IPS DF 19.7 (cell line): Measurements from ENCODE around the gene KCNK3.

Experiments used
- DNase-seq: peaks from one replicate; pipeline ENCODE4 v3.0.0-alpha.2; 2013; ENCODE audit warnings: low read depth, low spot score

The KCNK3 gene

DNA sequence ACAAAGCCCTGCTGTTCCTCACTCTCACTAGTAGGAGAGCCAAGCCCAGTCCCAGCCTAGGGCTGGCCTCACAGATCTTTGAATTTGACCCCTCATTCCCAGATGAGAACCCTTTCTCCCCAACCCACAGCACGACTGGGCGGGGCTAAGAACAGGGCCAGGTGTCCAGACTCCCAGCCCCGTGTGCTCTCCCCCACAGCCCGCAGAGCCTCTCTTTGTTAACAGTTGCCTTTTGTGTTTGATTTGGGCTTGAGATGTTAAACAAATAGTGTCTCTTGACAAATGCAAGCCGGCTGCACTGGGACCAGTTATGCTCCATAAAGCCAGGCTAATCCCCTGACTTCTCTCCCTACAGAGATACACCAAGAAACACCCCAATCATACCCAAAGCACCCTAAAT lies 4.7 kb upstream of the KCNK3 start:
- DNase-seq: no peak

DNA sequence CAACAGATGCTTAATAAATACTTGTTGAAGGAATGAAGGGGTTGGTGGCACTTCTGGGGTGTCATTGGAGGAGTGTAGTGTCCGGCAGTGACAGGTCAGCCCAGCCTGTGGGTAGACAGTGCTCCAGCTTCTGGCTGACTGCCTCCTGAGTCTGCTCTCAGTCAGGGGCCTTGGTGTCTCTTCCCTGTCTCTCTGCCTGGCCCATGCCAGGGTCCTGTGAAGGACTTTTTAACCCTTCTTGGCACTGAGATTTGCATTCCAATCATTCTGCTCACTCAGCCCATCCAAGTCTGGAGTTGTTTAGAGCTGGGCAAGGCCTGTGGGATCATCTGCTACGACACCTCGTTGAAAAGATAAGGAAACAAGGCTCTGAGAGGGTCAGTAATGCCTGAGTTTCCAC lies 1.4 kb upstream of the KCNK3 start:
- DNase-seq: no peak

DNA sequence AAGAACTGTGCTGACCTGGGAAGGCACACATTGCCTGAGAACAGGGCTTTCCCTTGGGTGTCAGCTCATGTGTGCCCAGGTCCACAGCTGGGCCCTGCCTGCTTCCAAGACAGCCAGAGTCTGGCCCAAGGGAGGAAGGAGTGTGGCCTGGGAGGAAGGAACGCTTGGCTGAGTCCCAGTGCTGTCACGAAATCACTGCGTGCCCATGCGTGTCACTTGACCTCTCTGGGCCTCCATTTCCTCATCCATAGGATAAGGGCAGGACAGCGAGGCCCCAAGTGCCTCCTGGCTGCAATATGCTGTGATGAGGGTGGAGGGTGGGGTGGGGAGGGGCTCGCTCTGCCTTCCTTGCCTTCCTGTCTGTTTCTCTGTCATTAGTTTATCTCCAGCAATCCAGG lies 642 bp upstream of the KCNK3 start:
- DNase-seq: no peak

DNA sequence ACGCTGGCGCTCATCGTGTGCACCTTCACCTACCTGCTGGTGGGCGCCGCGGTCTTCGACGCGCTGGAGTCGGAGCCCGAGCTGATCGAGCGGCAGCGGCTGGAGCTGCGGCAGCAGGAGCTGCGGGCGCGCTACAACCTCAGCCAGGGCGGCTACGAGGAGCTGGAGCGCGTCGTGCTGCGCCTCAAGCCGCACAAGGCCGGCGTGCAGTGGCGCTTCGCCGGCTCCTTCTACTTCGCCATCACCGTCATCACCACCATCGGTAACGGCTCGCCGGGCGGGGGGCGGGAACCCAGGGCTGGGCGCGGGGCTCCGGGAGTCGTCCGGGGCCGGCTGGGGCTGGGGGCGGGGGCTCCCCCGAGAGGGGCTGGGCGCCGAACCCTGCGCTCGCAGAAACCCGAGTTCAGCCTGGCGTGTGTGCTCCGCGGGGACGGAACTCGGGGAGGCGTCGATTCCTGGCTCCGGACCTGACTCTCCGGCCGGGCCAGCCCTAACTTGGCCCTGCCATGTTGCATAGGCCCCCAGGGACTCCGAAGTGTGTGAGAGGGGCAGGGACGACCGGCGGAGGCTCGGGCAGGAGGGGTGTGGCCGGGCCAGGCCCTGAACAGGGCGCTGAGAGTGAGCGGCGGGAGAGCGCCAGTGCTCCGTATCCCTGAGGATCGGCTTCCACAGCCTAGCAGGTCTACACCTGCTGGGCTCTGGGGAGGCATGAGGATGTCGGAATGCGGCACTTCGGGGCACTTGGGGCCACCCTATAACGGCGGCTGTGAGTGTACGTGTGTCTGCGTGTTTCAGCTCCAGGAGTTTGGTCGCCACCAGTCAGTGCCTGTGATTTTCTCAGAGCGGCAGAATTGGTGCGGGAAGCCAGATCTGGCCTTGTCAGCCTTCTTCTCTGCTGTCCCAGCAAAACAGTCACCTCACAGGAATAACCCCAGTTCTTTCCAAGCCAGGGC lies 651 bp downstream of the KCNK3 start:
- DNase-seq: no peak

DNA sequence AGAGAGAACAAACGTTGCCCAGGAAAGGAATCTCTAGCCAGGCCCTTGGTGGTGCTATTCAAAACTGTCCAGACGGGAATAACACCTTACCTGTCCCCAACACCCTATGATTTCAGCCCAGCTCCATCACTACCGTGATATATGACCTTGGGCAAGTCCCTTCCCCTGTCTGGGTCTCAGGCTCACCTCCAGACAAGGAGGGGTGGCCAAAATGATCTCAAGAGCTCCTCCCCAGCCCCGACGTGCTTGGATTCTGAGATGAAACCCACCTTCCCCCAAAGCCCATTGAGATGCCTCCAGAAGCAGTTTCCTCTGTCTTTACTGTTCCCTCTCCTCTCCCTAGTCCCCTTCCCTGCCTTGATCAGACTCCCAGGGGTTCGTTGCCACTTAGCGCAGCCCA lies 1.5 kb downstream of the KCNK3 start:
- DNase-seq: no peak

DNA sequence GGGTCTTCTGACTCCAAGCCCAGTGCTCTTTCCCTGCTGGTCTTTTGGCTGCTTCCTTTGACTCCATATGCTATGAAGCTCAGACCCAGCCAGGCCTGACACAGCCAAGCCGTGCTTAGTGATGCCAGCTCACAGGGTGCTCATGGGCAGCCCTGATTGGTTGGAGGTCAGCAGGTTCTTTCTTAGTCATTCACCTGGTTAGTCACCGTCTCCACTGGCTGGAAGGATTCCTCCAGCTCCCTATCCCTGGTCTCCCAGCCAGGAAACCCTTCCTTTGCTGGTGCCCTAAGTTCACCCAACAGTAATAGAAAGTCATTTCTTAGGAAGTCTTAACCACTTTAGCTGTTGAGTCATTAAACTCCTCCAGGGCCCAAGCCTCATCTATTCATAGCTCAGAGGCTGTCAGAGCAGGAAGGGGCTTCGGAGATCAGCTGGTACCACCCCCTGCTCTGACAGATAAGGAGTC lies 3.9 kb downstream of the KCNK3 start:
- DNase-seq: no peak

DNA sequence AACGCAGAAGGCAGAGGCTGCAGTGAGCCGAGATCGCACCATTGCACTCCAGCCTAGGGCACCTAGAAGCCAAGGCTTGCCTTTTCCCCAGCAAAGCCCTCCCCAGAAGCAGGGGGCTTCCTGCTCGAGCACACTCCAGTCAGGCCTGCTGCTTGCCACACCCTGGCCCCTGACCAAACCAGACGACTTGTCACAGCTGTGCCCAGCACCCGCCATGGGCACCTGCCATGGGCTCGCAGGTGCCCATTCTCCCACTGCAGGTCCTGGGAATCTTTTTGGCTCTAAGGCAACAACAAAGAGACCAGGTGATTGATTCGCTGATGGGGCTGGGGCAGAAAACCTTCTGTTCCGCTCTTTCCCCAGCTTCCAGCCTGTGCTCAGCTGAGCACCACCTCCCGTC lies 4.9 kb downstream of the KCNK3 start:
- no peak for DNase-seq

DNA sequence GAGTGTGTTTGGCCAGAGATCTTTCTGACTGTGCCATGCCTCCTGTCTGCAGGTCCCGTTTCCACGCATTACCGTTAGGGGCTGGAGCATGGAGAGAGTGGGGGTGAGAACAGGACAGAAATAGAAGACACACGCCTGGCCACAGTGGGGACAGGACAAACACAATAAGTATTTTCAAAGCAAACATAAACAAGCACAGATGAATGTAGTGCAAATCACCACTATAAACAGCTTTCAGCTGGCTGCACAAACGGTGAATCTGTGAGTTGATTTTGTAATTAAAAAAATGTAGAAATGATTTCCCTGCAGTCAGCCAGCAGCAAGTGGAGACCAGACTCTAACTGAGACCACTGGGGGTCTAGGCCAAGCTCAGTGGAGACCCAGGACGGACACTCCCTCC lies 6.8 kb downstream of the KCNK3 start:
- no peak for DNase-seq

DNA sequence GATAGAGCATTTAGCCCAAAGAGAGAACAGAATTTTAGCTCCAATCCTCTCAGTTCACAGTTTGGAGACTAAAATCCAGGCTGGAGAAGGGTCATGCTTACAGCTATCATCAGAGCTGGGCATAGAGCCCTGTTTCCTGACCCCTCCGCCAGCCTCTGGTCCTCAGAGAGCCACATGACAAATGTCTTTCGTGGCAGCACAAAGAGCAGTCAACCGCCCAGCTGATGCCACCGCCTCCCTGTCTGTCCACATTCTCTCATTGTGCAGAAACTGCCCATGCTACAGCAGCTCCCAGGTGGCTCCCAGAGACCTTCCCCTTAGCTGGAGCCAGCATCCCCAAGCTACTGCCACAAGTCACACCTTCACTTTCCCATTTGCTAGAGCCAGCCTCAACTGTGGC lies 7.6 kb downstream of the KCNK3 start:
- no peak for DNase-seq

DNA sequence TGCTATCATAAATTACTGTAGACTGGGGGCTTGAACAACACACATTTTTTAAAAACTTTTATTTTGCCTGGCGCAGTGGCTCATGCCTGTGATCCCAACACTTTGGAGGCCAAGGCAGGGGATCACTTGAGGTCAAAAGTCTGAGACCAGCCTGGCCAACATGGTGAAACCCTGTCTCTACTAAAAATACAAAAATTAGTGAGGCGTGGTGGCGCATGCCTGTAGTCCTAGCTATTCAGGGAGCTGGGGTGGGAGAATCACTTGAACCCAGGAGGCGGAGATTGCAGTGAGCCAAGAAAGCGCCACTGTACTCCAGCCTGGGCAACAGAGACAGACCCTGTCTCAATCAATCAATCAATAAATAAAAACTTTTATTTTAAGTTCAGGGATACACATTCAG lies 9.1 kb downstream of the KCNK3 start:
- no peak for DNase-seq

DNA sequence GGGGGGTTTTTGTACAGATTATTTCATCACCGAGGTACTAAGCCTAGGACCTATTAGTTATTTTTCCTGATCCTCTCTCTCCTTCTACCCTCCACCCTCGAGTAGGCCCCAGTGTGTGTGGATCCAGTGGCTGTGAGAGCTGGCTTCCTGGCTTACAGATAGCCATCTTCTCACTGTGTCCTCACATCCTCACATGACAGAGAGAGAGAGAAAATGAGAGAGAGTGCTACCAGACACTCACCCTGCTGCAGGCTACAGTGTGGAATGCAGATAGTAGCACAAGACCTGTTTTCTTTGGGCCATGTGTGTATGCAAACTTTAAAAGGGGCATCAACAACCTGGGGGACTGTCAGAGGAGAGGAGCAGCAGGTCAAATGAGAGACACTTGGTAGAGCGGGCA lies 9.5 kb downstream of the KCNK3 start:
- DNase-seq: no peak

DNA sequence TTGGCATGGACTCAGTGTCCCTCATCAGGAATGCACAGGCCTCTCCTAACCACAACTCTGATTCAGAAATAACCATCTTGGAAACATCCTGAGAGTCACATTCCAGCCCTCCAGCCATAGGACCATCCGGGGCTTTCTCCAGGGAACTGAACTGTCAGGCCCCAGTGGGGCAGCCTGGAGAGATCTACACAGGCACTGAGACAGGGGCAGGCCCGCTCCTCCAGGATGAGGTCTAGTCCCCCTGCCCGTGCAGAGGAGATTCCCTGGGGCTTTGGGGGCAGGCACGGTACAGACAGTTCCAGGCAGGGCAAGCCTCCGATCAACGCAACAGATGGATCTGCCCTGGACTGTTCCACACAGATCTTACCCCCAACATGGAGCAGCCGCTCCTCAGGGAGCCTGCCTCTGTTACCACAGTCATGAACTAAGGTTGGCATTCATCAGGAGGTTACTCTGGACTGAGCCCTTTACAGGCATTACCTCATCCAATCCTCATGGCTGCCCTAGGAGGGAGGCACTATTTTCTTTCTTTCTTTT lies 12.0 kb downstream of the KCNK3 start:
- no peak for DNase-seq

DNA sequence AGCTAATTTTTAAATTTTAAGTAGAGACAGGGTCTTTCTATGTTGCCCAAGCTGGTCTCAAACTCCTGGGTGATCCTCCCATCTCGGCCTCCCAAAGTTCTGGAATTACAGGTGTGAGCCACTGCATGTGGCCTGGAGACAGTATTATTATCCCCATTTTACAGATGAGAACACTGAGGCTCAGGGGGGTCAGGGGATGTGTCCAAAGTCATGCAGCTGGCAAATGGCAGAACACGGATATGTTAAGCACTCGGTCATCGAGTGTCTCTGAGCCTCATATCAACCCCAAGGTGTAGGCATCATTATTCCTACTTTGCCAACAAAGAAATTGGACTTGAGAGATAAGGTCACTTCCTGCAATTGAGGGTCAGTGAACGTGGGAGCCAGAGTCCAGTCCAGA lies 12.6 kb downstream of the KCNK3 start:
- DNase-seq: no peak

DNA sequence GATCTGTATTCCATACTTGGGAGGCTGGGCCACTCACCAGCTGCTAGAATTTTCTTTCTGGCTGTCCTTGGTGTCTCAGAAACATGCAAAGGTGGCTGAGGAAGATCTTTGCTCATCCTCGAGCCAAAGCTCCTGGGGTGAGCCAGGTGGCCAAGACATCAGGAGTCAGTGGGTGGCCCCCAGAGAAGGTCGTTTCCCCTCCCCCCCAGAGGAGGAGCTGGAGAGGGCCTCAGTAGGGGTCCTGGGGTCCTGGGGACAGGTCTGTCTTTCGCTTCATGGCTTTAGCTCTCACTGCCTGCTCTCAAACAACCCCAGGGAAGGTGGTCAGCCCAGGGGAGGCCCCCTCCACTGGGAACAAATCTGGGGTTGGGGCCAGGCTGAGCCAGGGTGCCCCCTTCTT lies 13.6 kb downstream of the KCNK3 start:
- no peak for DNase-seq

DNA sequence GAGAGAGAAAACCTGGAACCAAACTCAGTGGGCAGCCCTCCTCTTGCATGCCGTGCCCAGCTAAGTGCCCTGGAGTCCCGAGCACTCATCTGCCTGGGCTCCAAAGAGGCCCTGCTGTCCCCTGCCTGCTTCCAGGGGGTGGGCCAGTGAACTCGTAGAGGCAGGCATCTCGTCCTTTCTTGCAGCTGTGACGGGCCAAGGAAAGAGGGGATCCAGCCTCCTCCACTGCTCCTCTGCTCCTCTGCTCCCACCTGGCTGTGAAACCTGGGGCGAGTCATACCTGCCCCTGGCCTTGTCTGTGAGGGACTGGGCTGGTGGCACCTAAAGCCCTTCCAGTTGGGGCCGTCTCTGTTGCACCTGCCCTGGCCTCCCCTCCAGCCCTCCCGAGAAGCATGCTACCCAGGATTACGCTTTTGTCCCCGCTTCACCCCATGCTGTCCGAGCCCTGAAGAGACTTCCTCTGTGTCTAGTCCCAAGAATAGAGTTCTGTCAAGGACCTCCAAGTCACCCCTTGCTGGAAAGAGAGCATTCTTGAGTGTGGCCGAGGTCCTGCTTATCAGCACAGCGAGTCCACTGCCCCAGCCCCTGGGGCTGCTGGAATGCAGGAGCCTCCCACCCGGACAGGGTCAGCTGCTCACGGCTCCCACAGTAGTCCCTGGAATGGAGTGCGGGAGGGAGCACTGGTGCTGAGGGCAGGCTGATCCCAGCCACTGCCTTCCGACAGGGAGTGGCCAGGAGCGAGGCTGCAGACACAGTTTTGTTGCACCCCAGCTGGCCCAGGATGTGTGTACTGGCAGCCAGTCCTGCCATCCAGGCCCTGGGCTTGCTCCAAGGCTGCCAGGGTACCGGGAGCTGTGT lies 14.3 kb downstream of the KCNK3 start:
- no peak for DNase-seq

DNA sequence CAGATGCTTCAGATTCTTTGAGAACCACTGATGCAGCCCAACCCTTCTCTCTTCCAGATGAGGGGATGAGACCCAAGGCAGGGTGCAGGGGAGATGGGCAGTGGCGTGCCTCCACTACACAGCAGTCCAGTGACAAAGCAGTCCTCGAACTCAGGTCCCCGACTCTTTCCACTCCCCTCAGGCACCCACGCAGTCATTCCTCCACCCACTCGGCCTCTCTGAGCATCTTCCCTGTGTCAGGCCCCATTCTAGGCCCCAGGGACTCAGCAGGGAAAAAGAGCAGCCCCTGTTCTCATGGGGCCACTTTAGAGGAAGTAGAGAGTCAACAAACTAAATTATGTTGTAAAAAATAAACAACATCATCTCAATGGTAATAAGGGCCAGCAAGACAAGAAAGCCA lies 15.2 kb downstream of the KCNK3 start:
- no peak for DNase-seq

DNA sequence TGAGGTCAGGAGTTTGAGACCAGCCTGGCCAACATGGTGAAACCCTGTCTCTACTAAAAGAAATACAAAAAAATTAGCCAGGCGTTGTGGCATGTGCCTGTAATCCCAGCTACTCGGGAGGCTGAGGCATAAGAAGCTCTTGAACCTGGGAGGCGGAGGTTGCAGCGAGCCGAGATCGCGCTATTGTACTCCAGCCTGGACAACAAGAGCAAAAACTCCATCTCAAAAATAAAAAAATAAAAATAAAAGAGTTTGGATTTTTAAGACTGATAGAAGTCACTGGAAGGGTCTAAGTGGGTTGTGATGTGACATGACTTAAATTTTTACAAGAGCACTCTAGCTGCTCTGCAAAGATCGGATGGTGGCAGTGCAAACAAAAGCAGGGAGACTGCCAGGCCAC lies 15.9 kb downstream of the KCNK3 start:
- no peak for DNase-seq

DNA sequence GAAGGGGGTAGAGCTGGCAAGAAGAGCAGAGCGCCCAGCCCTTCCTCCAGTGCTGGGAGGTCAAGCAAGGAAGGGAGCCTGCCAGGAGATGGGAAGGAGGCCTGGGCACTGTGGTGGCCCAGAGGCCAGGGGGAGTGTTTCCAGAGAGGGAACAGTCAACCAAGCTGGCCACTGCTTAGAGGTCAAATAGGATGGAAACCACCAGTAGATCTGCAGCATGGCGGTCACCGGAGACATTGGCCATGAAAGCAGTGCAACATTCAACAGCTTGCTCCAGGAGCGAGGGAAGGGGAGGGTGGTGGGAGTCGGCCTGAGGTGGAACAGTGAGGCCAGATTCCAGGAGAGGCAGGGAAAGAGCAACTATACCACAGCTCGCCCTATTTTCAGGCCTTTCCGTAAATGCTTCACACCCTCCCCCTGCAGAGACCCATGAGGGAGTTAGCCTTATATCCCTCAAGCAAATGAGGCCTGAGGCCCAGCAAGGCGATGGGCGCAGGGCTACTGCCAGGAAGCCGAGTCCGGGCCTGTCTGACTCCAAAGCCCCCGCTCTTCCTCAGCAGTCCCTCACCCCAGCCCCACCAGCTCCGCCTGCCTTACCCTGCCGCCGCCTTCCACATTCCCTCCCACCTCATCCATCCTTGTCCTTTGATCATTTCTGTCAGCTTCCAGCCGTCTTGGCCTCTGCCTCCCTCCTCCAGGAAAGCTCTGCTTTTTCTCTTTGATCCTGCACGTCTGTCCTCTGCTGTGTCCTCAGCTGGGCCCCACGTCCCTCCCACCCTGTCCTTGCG lies 17.0 kb downstream of the KCNK3 start:
- no peak for DNase-seq

DNA sequence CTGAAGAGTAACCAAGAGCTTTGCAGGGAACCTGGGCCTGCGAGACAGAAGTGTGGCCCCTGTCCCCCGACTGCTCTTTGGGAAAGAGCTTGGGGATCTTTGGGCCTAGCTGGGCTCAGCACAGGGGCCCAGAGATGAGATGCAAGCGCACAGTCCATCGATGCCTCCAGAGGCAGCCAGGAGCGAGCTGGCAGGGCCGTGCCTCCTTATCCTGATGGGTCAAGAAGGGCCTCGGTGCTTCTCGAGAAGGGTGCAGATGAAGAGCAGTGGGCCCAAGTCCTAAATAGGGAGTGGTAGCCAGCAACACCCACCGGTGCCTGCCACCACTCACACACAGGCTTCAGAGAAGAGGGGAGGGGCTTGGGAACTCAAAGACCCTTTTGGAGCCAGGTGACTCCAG lies 17.6 kb downstream of the KCNK3 start:
- DNase-seq: no peak

DNA sequence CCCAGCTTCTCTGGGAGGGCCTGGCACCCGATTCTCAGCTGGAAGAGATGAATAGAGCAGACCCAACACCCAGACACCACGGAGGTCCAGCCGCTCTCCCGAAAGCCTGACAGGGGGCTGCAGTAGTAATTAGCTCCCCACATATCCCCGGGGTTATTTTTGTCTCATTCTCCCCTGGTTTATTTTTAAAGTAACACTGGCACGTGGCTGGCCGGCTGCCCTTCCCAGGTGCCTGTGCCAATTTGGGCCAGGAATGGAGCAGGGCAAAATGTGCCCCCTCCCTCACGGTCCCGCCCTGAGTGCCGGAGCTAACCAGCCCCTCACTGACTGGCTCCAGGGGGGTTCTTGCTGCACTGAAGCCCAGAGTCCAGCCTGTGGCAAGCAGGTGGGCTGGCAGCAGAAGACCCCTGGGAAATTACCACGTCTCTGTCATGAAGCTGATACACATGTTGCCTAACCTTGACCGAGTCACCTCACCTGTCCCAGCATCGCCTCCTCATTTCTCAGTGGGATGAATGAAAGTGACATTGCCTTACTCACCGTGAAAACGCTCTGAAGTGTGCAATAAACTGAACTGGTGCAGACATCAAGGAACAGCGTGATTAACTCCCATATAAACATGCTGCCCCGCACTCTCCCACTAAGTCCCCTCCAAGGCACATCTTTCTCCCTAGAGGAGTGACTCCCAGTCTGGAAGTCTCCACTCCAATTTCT lies 18.4 kb downstream of the KCNK3 start:
- DNase-seq: no peak
